H1 (cell line): ENCODE results near the gene LRCH1. TPM values are rescaled to one million over a fixed set of nuclear protein-coding genes. Genes with fewer than 3 reads are reported as not detected.

Experiments
- CTCF ChIA-PET: fragments of 300-600 bp; sonication (Branson Sonifier 250); formaldehyde crosslinking; loops from one replicate; lab custom pipeline; 2021; ENCODE audit not compliant: partially characterized antibody; lab: Charles Lee
- POLR2A ChIA-PET: fragments of 300-600 bp; sonication (Branson Sonifier 250); formaldehyde crosslinking; loops from one replicate; lab custom pipeline; 2021; ENCODE audit warnings: inconsistent platforms; ENCODE audit not compliant: partially characterized antibody; lab: Charles Lee
- DNase-seq, 2 experiments: peaks; one replicate each; pipeline versions ENCODE4 v3.0.0 to v3.0.0-alpha.2; 2010 to 2022; ENCODE audit warnings: low spot score in 2 of 2, low read depth in 1 of 2, mixed read lengths in 1 of 2
- FAIRE-seq: peaks from 2 replicates; lab custom pipeline; 2011; peaks lifted over from hg19 to GRCh38; lab: Jason Lieb, UNC
- H2AFZ ChIP-seq: 2 replicates; pipeline ENCODE4 v1.8.1; 2012; ENCODE audit warnings: low read length, inconsistent platforms
- H2AK5ac ChIP-seq: 2 replicates; pipeline ENCODE4 v1.6.1; 2013; ENCODE audit warnings: low read depth, low read length
- H2BK120ac ChIP-seq: replicated peaks from 2 replicates; pipeline ENCODE3; 2013; ENCODE audit warnings: low read depth, low read length, inconsistent platforms
- H2BK12ac ChIP-seq: 2 replicates; pipeline ENCODE4 v1.6.1; 2013; ENCODE audit warnings: low read depth, low read length
- H2BK15ac ChIP-seq: 2 replicates; pipeline ENCODE4 v1.6.1; 2013; ENCODE audit warnings: low read length
- H2BK20ac ChIP-seq: 2 replicates; pipeline ENCODE4 v1.6.1; 2013; ENCODE audit warnings: low read length
- H2BK5ac ChIP-seq: 2 replicates; pipeline ENCODE4 v1.6.1; 2013; ENCODE audit warnings: low read depth, low read length
- H3K14ac ChIP-seq: 2 replicates; pipeline ENCODE4 v1.6.1; 2013; ENCODE audit warnings: inconsistent platforms; ENCODE audit not compliant: insufficient read length
- H3K18ac ChIP-seq: 2 replicates; pipeline ENCODE4 v1.6.1; 2013; ENCODE audit warnings: low read length; ENCODE audit errors: extremely low read depth
- H3K23ac ChIP-seq: 2 replicates; pipeline ENCODE4 v1.6.1; 2013; ENCODE audit warnings: inconsistent platforms; ENCODE audit not compliant: insufficient read length
- H3K23me2 ChIP-seq: 2 replicates; pipeline ENCODE4 v1.6.1; 2013; ENCODE audit warnings: low read depth, low read length
- H3K27ac ChIP-seq: 2 replicates; pipeline ENCODE4 v1.6.1; 2011; ENCODE audit warnings: low read depth, low read length, inconsistent platforms
- H3K27me3 ChIP-seq, 4 experiments: replicated peaks in 1 of 4; 1 replicate in 1 of 4; 2 replicates in 3 of 4; pipeline versions ENCODE4 v1.6.1 to v1.8.1; 2011 to 2013; ENCODE audit warnings: low read length in 3 of 4, mild to moderate bottlenecking in 3 of 4, inconsistent platforms in 2 of 4, mixed read lengths in 2 of 4, moderate library complexity in 1 of 4; ENCODE audit not compliant: control insufficient read depth in 3 of 4, insufficient read depth in 3 of 4; ENCODE audit errors: extremely low read depth in 1 of 4
- H3K36me3 ChIP-seq, 4 experiments: 2 replicates each; pipeline versions ENCODE4 v1.6.1 to v1.8.1; 2011 to 2013; ENCODE audit warnings: mild to moderate bottlenecking in 4 of 4, low read length in 3 of 4, moderate library complexity in 2 of 4, control low read depth in 1 of 4, inconsistent platforms in 1 of 4; ENCODE audit not compliant: insufficient read depth in 4 of 4, control insufficient read depth in 2 of 4
- H3K4ac ChIP-seq: replicated peaks from 2 replicates; pipeline ENCODE3; 2013; ENCODE audit warnings: low read length, low read depth, mixed read lengths, inconsistent platforms; ENCODE audit not compliant: insufficient read length
- H3K4me1 ChIP-seq, 4 experiments: replicated peaks in 1 of 4; 1 replicate in 1 of 4; 2 replicates in 3 of 4; pipeline versions ENCODE4 v1.6.1 to v1.8.1; 2011 to 2013; ENCODE audit warnings: low read length in 3 of 4, inconsistent platforms in 2 of 4, mixed read lengths in 1 of 4; ENCODE audit not compliant: insufficient read depth in 4 of 4, control insufficient read depth in 3 of 4
- H3K4me2 ChIP-seq, 2 experiments: 2 replicates each; pipeline versions ENCODE4 v1.6.1 to v1.8.1; 2011 to 2013; ENCODE audit warnings: low read depth in 2 of 2, low read length in 2 of 2, control low read depth in 1 of 2, inconsistent platforms in 1 of 2, mild to moderate bottlenecking in 1 of 2; ENCODE audit not compliant: insufficient read depth in 1 of 2
- H3K4me3 ChIP-seq, 4 experiments: fragments of 200-600, 300-600 bp in 1 of 4; sonication (generic), shearing (Covaris generic), sonication (Bioruptor Twin) in 1 of 4; 2 replicates each; pipeline versions ENCODE4 v1.5.1 to v1.8.1; 2011 to 2016; ENCODE audit warnings: low read length in 4 of 4, low read depth in 3 of 4, control low read depth in 2 of 4, inconsistent platforms in 2 of 4, mild to moderate bottlenecking in 2 of 4, mixed read lengths in 1 of 4, moderate library complexity in 1 of 4; ENCODE audit not compliant: insufficient read depth in 2 of 4; ENCODE audit errors: extremely low read depth in 1 of 4
- H3K56ac ChIP-seq: replicated peaks from 2 replicates; pipeline ENCODE3; 2013; ENCODE audit warnings: low read depth, mild to moderate bottlenecking, mixed read lengths, low read length, inconsistent platforms; ENCODE audit not compliant: insufficient read length
- H3K79me1 ChIP-seq: 2 replicates; pipeline ENCODE4 v1.6.1; 2013; ENCODE audit warnings: low read depth, low read length, control low read depth
- H3K79me2 ChIP-seq, 2 experiments: 2 replicates each; pipeline versions ENCODE4 v1.6.1 to v1.8.1; 2012 to 2013; ENCODE audit warnings: low read length in 2 of 2, mild to moderate bottlenecking in 2 of 2, inconsistent platforms in 1 of 2; ENCODE audit not compliant: insufficient read depth in 2 of 2, control insufficient read depth in 1 of 2
- H3K9ac ChIP-seq, 4 experiments: replicated peaks in 1 of 4; 1 replicate in 1 of 4; 2 replicates in 3 of 4; pipeline versions ENCODE4 v1.6.1 to v1.8.1; 2011 to 2013; ENCODE audit warnings: low read depth in 3 of 4, low read length in 3 of 4, control low read depth in 2 of 4, mild to moderate bottlenecking in 2 of 4, moderate library complexity in 2 of 4, inconsistent platforms in 1 of 4; ENCODE audit errors: extremely low read depth in 1 of 4
- H3K9me3 ChIP-seq, 2 experiments: 2 replicates each; pipeline versions ENCODE4 v1.6.1 to v1.8.1; 2012 to 2013; ENCODE audit warnings: mild to moderate bottlenecking in 2 of 2, moderate library complexity in 2 of 2, control low read depth in 1 of 2, inconsistent platforms in 1 of 2, low read depth in 1 of 2, low read length in 1 of 2, mixed read lengths in 1 of 2; ENCODE audit not compliant: insufficient read depth in 2 of 2
- H4K20me1 ChIP-seq, 2 experiments: replicated peaks in 1 of 2; 2 replicates each; pipeline versions ENCODE3 to v1.8.1; 2011 to 2013; ENCODE audit warnings: inconsistent platforms in 2 of 2, low read length in 2 of 2, mild to moderate bottlenecking in 1 of 2; ENCODE audit not compliant: insufficient read depth in 2 of 2, control insufficient read depth in 1 of 2
- H4K5ac ChIP-seq: 2 replicates; pipeline ENCODE4 v1.6.1; 2013; ENCODE audit warnings: low read length, low read depth, mixed read lengths, inconsistent platforms; ENCODE audit not compliant: insufficient read length
- H4K8ac ChIP-seq: 2 replicates; pipeline ENCODE4 v1.8.0; 2013; ENCODE audit warnings: mild to moderate bottlenecking, moderate library complexity, low read length, inconsistent platforms; ENCODE audit not compliant: insufficient read depth; ENCODE audit errors: extremely low read depth
- H4K91ac ChIP-seq: replicated peaks from 2 replicates; pipeline ENCODE3; 2013; ENCODE audit warnings: low read length, mixed read lengths, inconsistent platforms; ENCODE audit not compliant: insufficient read length
- BRCA1 ChIP-seq: IDR thresholded peaks from 2 replicates; pipeline ENCODE4 v1.6.1; 2012; ENCODE audit warnings: low read depth, low read length, improper control_type of control experiment
- NANOG ChIP-seq: IDR thresholded peaks from 2 replicates; pipeline ENCODE4 v1.6.1; 2011; ENCODE audit warnings: low read length, low read depth, mild to moderate bottlenecking, inconsistent platforms; ENCODE audit not compliant: insufficient read depth, poor library complexity, severe bottlenecking
- POU5F1 ChIP-seq: IDR thresholded peaks from 2 replicates; pipeline ENCODE4 v1.6.1; 2011; ENCODE audit warnings: low read depth, mild to moderate bottlenecking, low read length, moderate library complexity
- SIX5 ChIP-seq: IDR thresholded peaks from 2 replicates; pipeline ENCODE4 v1.6.1; 2011; ENCODE audit warnings: mild to moderate bottlenecking, low read depth, low read length
- SRF ChIP-seq: IDR thresholded peaks from 2 replicates; pipeline ENCODE4 v1.6.1; 2011; ENCODE audit warnings: mild to moderate bottlenecking, low read depth, low read length, moderate library complexity
- YY1 ChIP-seq: IDR thresholded peaks from 2 replicates; pipeline ENCODE4 v1.6.1; 2011; ENCODE audit warnings: low read depth, mild to moderate bottlenecking, low read length
- WGBS, 2 experiments: shearing (Covaris generic) in 1 of 2; methylation state at CpG; one replicate each; pipeline versions ENCODE4 v1.1.6 to v1.1.7; 2013 to 2015; ENCODE audit warnings: low lambda C conversion rate in 2 of 2, mixed read lengths in 2 of 2, inconsistent platforms in 1 of 2, low coverage in 1 of 2, missing lambda C conversion rate in 1 of 2; ENCODE audit not compliant: insufficient replicate concordance in 2 of 2, insufficient coverage in 1 of 2, insufficient read length in 1 of 2; ENCODE audit errors: extremely low coverage in 1 of 2, missing lambda C conversion rate in 1 of 2; 5-methylcytosine and 5-hydroxymethylcytosine counted together
- polyA plus RNA-seq, 7 experiments: library from polyadenylated mRNA; depleted of rRNA in 3 of 7; stranded (reverse) in 5 of 7; unstranded in 2 of 7; fragments of >200 nt in 5 of 7; fragments of 200-250 nt in 2 of 7; gene quantifications; 1 replicate in 5 of 7; 2 replicates in 1 of 7; 4 replicates in 1 of 7; pipeline versions ENCODE4 v1.2.1 to v1.2.3, GENCODE V29; 2011 to 2013; ENCODE audit warnings: missing spikeins in 2 of 7, mixed read lengths in 2 of 7
- total RNA-seq: library from RNA; stranded (reverse); fragmentation: NEBNext Ultra II Directional; extraction: Animal tissue kit (Norgen Biotek cat#: 25700); gene quantifications from 2 replicates; pipeline ENCODE4 v1.2.1, GENCODE V29; 2021
- TF ChIP-seq, protein P1 (sequence below): IDR thresholded peaks from 2 replicates; pipeline ENCODE4 v1.6.1; 2012; ENCODE audit warnings: inconsistent platforms

The LRCH1 gene
- total and polyA plus RNA-seq, 2 of the 8 experiments (the other 6 are each of a cell fraction or from before 2014, with no cell fraction given): 3.0 to 10.1 TPM

DNA sequence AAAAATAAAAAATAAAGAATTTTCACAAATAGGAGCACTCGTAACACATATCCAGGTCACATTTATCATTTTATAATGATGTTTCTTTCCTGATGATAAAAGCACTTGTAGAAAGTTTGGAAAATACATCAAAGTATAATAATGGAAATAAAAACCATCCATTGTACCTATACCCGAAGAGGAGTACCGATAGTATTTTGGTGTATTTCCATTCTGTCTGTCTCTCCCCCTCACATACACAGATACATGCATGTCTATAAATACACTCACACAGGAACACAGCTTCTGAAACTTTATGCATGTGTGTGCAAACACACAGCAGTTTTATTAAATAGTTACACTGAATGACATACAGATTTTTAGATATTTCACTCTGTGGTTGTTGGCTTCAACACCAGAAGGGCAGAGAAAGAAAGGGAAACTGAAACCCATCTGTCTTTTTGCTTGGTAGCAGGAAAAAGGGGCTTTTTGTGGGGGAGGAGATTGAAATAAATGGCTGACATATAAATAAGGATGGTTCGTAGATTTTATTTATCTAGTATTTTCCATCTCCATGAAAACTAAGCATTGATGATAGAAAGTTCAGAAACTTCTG lies 114.8 kb downstream of the LRCH1 start:
- WGBS, 2 experiments: 92% methylated on average over 4 of the region's 4 CpGs; no CpG with 5 or more reads in 1 of the 2 experiments
- peaks cover 3 to 26% (median 10%) of the 10 kb centered on the region in 4 experiments for H3K4me1 ChIP-seq
- peaks cover 0 to 1% of the 10 kb centered on the region in 2 experiments for H4K20me1 ChIP-seq
- CTCF ChIA-PET: interaction anchor here (1.1 to 1.4 kb wide), 5 partner anchors 11 to 116 kb away, joined by 3 to 7 read pairs (median 4); no protein-coding TSS in a partner anchor
- no peaks in the 10 kb centered on the region for H3K36me3 ChIP-seq
- H3K4me3 ChIP-seq: no peak overlapping the region
- H2BK20ac ChIP-seq: no peak overlapping the region
- peaks cover 0 to 13% of the 10 kb centered on the region in 2 experiments; a peak in 2 of 4 replicates for H3K79me2 ChIP-seq
- no peak overlapping the region for H3K4me2 ChIP-seq
- H2AFZ ChIP-seq: no peak overlapping the region
- no peaks in the 10 kb centered on the region for H3K9me3 ChIP-seq
- POLR2A ChIA-PET: interaction anchor here (0.5 kb wide), 1 partner anchor 19 kb away, joined by 3 read pairs; no protein-coding TSS in a partner anchor
- no peak overlapping the region for H3K23ac ChIP-seq
- TF ChIP-seq SIX5 (no peak), SRF (no peak), NANOG (no peak), YY1 (no peak), BRCA1 (no peak), POU5F1 (no peak)
- TF ChIP-seq, protein P1, sequence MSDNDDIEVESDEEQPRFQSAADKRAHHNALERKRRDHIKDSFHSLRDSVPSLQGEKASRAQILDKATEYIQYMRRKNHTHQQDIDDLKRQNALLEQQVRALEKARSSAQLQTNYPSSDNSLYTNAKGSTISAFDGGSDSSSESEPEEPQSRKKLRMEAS: no peak
- no peak overlapping the region for H3K14ac ChIP-seq
- no peaks in the 10 kb centered on the region; the same call in 1 of the 2 replicates for H3K23me2 ChIP-seq
- no peak overlapping the region for H3K18ac ChIP-seq
- DNase-seq: no peak
- no peak overlapping the region for H2AK5ac ChIP-seq
- no peak overlapping the region for H2BK12ac ChIP-seq
- no peaks in the 10 kb centered on the region; the same call in 1 of the 2 replicates for H3K79me1 ChIP-seq
- no peak overlapping the region for H4K91ac ChIP-seq
- H2BK120ac ChIP-seq: no peak overlapping the region
- no peak overlapping the region for H4K5ac ChIP-seq
- H3K27me3 ChIP-seq: no peaks in the 10 kb centered on the region
- no peak overlapping the region for H3K27ac ChIP-seq
- no peak overlapping the region for H2BK5ac ChIP-seq
- H3K56ac ChIP-seq: no peak overlapping the region
- no peak overlapping the region for H2BK15ac ChIP-seq
- no peak overlapping the region for H4K8ac ChIP-seq
- H3K4ac ChIP-seq: no peak overlapping the region
- H3K9ac ChIP-seq: no peak overlapping the region
- no peak for FAIRE-seq
